ENCODE results near the gene CNOT3.
"Not testable (repeated sequence)": the region's sequence is repeated elsewhere in the genome, so short reads cannot be mapped to it uniquely, and the experiment has no call there.

The CNOT3 gene

DNA sequence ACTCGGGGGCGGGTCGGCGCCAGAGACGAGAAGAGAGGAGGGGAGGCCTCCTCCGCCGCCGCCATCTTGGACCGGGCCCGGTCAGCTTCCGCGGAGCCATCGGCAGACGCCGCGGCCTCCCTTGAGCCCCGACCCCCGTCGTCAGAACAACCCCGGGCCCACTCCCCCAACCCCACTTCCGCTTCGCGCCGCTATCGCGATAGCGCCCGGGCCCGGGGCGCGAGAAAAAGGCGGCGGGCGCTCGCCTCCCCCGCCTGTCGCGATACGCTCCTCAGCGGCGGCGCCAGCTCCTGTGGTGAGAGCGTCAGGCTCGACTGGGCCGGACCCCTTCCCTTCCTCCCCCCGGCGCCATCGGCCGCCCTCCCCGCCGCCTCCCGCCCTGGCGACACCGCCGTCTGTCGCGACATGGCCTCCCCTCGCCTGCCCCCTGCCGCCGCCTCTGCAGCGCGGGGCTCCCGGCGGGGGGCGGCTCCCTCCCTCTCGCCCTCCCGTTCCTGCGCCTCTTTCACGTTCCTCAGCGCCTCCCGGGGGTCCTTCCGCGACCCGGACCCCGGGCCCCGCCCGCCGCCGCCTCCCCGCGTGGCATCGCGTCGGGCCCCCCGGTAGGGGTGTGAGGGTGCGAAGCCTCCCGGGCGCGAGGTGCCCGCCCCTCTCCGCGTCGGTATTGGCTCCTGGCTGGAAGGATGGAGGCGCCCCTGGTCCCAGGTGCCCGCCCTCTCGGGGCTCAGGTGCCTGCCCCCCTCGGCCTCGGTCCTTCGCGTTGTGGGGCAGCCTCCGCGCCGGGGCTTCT, at the start of gene CNOT3:
Gene CNOT3, plus strand, starts transcription at position 64 of the 790 bp plus-strand sequence. CDS start 5,217 bp downstream, outside the sequence.
- DNase-seq (ENCODE audit: low read depth), result no peak

DNA sequence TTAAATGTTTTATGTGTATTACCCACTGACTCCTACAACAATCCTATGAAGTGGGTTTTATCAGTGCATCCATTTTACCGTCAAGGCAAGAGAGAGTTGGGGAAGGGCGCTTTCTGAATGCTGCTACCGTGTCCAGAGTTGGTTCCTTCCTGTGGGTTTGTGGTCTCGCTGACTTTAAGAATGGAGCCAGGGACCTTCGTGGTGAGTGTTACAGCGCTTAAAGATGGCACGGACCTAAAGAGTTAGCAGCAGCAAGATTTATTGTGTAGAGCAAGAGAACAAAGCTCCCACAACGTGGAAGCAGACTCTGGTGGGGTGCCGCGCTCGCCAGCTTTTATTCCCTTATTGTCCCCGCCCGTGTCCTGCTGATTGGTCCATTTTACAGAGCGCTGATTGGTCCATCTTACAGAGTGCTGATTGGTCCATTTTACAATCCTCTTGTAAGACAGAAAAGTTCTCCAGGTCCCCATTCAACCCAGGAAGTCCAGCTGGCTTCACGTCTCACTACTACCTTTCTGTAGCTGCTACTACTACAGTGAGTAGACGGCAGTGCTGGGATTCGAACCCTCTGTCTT, 43.0 kb upstream of the CNOT3 start:
- DNase-seq (ENCODE audit: low read depth), result no peak

DNA sequence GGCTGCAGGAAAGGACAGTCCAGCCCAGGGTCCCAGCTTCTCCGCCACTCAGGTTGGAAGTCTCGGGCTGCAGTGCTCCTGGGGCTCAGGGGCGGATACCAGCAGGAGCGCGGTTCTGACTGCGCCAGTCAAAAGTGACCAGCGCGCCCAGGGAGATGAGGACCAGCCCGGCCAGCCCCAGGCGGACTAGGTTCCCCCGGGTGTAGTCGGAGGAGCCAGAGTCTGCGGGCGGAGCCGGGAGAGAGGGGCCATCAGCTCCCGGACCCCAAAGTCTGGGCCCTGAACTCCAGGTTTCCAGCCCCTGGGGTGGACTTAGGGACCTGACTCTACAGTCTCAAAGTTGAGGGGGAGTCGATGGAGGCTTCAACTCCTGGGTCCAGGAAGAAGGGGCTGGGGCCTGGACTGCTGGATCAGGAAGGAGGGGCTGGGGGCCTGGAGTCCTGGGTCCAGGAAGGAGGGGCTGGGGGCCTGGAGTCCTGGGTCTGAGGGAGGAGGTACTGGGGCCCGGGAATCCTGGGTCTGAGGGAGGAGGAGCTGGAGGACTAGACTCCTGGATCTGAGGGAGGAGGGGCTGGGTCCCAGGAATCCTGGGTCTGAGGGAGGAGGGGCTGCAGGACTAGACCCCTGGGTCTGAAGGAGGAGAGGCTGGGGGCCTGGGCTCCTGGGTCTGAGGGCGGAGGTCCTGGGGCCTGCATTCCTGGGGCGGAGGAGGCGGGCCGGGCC, 42.3 kb upstream of the CNOT3 start:
- no peak for DNase-seq (ENCODE audit: low read depth)

- DNase-seq (ENCODE audit: low read depth), result not testable (repeated sequence)
These were observed 41.5 kb upstream of the CNOT3 start for GRCh38 chr19:54095859-54096616.

DNA sequence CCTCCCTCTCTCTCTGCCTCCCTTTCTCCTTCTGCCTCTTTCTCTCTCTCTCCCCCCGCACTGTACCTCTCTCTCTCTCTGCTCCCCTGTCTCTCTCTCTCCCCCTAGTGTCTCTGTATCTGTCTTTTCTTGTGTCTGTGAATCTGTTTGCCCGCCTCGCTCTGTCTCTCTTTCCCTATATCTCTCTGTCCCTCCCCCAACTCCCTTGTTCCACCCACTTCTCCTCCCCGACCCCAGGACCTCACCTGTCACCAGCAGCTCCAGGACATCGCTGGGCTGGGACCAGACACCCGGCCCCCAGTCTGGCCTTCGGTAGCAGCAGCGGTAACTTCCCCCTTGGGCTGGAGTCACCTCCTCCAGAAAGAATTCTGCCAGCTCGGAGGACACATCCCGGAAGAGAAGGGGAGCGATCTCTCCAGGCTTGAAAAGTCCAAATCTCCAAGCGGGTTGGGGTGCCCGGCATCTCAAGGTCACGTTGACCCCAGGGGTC, 40.9 kb upstream of the CNOT3 start:
- DNase-seq (ENCODE audit: low read depth), result no peak

DNA sequence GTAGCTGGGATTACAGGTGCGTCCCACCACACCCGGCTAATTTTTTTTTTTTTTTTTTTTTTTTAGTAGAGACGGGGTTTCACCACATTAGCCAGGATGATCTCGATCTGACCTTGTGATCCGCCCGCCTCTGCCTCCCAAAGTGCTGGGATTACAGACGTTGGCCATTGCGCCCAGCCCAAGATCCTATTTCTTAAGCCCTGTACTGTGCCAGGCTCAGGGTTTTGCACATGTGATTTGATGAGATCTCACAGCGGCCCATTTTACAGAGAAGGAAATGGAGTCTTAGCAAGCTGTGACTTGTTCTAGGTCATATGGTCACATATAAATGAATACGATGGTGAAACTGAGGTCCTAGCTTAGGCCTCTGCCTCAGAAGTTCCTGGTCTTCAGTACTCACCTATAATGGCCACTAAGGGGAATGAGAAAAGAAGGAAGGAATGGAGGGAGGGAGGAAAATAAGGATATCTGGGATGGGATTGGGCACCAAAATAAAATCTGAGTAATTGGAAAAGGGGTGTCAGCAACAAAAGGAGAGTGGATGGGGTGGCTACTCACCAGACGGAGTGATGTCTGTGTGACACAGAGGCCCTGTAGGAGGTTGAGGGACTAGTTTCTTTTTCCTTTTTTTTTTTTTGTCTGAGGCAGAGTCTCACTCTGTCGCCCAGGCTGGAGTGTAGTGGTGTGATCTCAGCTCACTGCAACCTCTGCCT, 38.2 kb upstream of the CNOT3 start:
- no peak for DNase-seq (ENCODE audit: low read depth)

GRCh38 chr19:54099903-54100255, 37.7 kb upstream of the CNOT3 start:
- DNase-seq (ENCODE audit: low read depth), result not testable (repeated sequence)

- no peak for DNase-seq (ENCODE audit: low read depth)
These were observed 37.0 kb upstream of the CNOT3 start, which contains the start of gene OSCAR for GRCh38 chr19:54100561-54100960. Gene OSCAR, minus strand, starts transcription at chr19:54100803. Its CDS starts 11 bp downstream, at chr19:54100792.

DNA sequence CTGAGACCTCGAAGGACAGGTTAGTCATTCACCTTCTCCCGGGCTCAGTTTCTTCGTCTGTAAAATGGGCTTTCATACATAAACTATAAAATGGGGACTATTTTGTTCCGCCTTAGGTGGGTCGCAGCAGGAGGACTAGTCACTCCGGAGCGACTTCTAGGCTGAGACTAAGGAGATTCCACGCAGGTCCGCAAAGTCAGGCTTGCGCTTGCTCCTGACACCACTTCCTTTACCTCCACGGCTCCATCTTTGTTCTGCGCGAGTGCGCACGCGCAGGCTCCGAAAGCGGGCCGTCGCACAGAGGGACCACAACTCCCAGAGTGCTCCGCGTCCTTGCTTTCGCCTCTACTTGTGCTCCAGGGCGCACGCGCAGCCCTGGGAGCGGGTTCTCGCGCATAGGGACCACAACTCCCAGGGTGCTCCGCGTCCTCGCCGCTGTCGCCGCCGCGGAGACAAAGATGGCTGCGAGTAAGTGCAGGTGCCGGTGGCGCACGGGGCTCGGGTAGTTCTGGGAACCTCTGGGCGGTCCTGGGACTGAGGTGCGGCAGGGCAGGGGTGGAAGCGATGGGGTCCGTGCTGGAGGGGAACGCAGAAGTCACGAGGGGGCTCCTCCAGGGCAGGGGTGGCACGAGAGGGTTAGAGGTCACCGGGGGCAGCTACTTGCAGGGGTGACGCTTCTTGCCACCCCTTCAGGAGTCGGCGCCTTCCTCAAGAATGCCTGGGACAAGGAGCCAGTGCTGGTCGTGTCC, 35.0 kb upstream of the CNOT3 start, which contains the start of gene NDUFA3:
Gene NDUFA3, plus strand, starts transcription at position 435 of the 749 bp plus-strand sequence. Its CDS starts 24 bp downstream, at position 459.
- peak; percentile 93 for DNase-seq (ENCODE audit: low read depth)

DNA sequence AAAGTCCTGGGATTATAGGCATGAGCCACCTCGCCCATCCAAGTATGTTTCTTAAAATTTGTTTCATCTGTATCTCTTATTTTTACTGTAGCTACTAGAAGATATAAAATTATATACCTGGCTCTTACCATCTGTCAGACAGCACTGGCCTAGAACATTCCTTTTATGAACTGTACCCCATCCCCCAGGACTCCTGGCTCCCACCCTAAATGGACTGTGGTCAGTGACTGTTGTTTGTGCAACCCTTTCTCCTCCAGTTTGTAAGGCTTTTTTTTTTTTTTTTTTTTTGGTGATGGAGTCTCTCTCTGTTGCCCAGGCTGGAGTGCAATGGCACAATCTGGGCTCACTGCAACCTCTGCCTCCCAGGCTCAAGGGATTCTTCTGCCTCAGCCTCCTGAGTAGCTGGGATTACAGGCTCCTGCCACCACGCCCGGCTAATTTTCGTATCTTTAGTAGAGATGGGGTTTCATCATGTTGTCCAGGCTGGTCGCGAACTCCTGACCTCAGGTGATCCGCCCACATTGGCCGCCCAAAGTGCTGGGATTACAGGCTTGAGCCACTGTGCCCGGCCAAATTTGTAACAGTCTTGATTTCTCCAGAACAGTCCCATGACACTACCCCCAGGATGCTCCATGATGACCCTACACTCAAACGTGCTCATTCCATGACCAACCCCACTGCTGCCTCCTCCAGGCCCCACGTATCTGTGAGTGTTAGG, 32.4 kb upstream of the CNOT3 start:
- no peak for DNase-seq (ENCODE audit: low read depth)

GRCh38 chr19:54105796-54106195, 31.8 kb upstream of the CNOT3 start:
- DNase-seq (ENCODE audit: low read depth), result no peak

DNA sequence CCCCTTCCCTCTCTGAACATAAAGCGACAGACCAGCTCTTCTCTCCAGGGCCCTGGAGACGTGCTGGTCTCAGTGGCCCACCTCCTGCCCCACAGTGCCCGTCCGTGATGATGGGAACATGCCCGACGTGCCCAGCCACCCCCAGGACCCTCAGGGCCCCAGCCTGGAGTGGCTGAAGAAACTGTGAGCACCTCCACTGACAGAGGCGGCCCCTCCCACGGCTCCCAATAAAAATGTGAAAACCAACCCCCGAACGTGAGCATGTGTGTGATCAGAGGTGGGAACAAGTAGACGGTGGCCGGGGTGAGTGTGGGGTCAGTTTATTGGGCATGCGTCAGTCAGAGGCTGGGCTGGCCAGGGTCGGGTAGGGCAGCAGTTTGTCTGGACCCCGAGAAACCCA, 30.8 kb upstream of the CNOT3 start:
- no peak for DNase-seq (ENCODE audit: low read depth)

GRCh38 chr19:54107876-54108490, 29.6 kb upstream of the CNOT3 start:
- no peak for DNase-seq (ENCODE audit: low read depth)

GRCh38 chr19:54108496-54108895, 29.1 kb upstream of the CNOT3 start:
- no peak for DNase-seq (ENCODE audit: low read depth)

DNA sequence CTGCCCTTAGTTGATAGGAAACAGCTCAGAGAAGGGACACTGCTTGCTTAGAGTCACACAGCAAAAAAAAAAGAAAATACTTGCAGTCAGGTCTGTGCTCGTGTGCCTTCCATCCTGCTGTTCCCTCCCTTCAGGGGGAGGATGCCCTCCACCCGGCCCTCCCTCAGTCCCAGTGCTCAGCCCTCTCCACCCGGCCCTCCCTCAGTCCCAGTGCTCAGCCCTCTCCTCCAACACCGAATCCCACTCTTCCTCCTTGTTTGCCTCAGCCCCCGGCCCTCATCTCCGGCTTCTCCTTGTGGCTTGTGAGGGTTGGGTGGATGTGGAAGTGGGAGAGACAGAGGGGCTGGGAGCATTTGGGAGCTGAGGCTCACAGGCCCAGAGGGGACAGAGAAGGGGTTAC, 27.9 kb upstream of the CNOT3 start:
- no peak for DNase-seq (ENCODE audit: low read depth)

DNA sequence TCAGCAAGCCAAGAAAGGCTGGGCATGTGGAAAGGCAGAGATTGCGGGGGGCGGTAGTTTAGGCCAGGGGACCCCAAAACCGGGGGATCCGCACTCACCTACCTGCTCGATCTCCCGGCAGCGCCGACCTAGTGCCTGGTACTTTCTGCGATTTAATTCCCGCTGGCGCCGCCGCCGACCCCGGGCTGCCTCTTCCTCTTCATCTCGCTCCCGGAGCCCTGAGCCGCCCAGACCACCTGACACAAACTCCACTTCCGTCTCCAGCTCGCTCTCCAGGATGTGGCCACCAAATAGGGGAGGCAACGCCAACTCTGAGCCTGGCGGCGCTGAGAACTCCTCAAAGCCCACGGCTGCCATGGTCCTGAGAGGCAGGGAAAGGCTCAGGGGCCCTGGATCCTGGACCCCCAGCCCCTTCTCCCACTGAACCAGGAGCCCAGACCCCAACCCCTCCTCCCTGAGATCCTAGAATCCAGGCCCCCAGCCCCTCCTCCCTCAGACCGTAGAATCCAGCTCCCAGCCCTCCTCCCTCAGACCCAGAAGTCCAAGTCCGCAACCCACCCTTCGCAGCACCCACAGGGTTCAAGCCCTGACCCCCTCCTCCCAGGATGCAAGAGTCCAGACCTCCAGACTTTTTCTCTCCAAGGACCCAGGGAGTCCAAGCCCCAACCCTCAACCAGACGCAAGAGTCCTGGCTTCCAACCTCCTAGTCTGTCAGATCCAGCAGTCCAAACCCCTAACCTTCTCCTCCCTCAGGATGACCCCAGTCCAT, 23.0 kb upstream of the CNOT3 start:
- no peak for DNase-seq (ENCODE audit: low read depth)

DNA sequence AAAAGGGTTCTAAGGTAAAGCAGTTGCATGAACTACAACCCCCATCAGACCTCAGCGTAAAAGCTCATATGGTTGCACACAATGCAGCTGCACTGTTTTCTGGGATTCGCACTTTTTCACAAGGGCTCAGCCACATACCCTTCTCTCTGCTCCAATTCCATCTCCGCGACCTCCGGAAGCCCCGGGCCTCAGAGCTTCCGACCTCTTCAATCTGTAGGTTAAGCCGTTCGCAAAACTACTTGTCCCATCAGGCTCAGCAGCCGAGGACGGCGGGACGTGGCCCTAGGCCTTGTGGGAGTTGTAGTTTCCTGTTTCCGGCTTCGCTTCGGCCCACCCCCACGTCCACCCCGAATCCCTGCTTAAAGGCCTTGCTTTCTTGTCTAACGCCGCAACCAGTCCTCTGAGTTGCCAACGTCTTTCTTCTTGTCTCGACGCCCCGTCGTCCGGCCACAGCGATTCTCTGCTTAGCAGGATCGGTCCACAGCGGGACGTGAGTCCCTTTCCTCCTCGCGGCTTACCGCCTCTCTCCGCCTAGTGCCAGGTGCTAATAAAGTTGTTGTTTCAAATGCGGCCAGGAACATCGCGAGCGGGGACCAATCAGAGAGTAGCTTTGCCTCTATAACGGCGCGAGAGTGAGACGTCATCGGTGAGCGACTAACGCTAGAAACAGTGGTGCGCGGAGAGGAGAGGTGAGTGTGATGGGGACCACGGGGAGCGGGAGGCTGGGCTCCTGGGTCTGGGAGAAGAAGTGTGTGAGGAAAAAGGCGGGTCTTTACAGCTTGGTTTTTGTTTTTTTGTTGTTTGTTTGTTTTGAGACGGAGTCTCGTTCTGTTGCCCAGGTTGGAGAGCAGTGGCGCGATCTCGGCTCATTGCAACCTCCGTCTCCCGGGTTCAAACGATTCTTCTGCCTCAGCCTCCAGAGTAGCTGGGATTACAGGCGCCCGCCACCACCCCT, 22.2 kb upstream of the CNOT3 start, which contains the start of the genes PRPF31 and TFPT:
Gene PRPF31, plus strand, starts transcription at position 646 of the 955 bp plus-strand sequence. CDS start 2,525 bp downstream, outside the sequence.
Gene TFPT, minus strand, starts transcription at position 549 of the 955 bp plus-strand sequence. Its CDS starts 388 bp downstream, at position 161.
- peak; percentile 96 for DNase-seq (ENCODE audit: low read depth)

Measured in stimulated activated CD8-positive, alpha-beta memory T cell treated with anti-CD3 and anti-CD28 coated beads, Interleukin-7, amount 100 ng/mL, for 24 hours (primary cell).